Occipital lobe (tissue), 2 donors: ENCODE measurements around the gene SUGCT. TPM values are rescaled to one million over a fixed set of nuclear protein-coding genes. Genes with fewer than 3 reads are reported as not detected.
"Not testable (repeated sequence)": the region's sequence is repeated elsewhere in the genome, so short reads cannot be mapped to it uniquely, and the experiment has no call there.

Experiments used
- DNase-seq: peaks from one replicate; lab custom pipeline; 2025; lab: John Stamatoyannopoulos, UW
- total RNA-seq: library from RNA; depleted of rRNA; stranded (reverse); fragments of >200 nt; gene quantifications from one replicate; pipeline ENCODE4 v1.2.3, GENCODE V29; 2014

Gene SUGCT
- total RNA-seq, 1 donor from 2014 or later: 3.9 TPM

GRCh38 chr7:40611095-40611871, 476.5 kb downstream of the SUGCT start:
- DNase-seq: no peak

GRCh38 chr7:40612298-40612697, 477.5 kb downstream of the SUGCT start:
- no peak for DNase-seq

- no peak for DNase-seq
These were observed 484.8 kb downstream of the SUGCT start for GRCh38 chr7:40619647-40620046.

- no peak for DNase-seq
These were observed 486.8 kb downstream of the SUGCT start for GRCh38 chr7:40621592-40621998.

GRCh38 chr7:40622941-40623501, 488.2 kb downstream of the SUGCT start:
- no peak for DNase-seq

- no peak for DNase-seq
These were observed 489.1 kb downstream of the SUGCT start for GRCh38 chr7:40623863-40624262.

GRCh38 chr7:40627361-40627760, 492.6 kb downstream of the SUGCT start:
- not testable (repeated sequence) for DNase-seq

GRCh38 chr7:40629891-40630290, 495.1 kb downstream of the SUGCT start:
- DNase-seq: no peak

GRCh38 chr7:40634118-40634517, 499.3 kb downstream of the SUGCT start:
- no peak for DNase-seq

- DNase-seq: no peak
These were observed 503.9 kb downstream of the SUGCT start for GRCh38 chr7:40638545-40639320.

- DNase-seq: no peak
These were observed 505.8 kb downstream of the SUGCT start for GRCh38 chr7:40640566-40640965.

- DNase-seq: no peak
These were observed 506.9 kb downstream of the SUGCT start for GRCh38 chr7:40641701-40642100.

- no peak for DNase-seq
These were observed 508.9 kb downstream of the SUGCT start for GRCh38 chr7:40643664-40644063.

- no peak for DNase-seq
These were observed 509.8 kb downstream of the SUGCT start for GRCh38 chr7:40644454-40645188.

- DNase-seq: no peak
These were observed 510.4 kb downstream of the SUGCT start for GRCh38 chr7:40645197-40645596.

GRCh38 chr7:40646717-40647116, 511.9 kb downstream of the SUGCT start:
- no peak for DNase-seq

GRCh38 chr7:40647719-40648118, 512.9 kb downstream of the SUGCT start:
- DNase-seq: no peak

GRCh38 chr7:40649247-40649646, 514.4 kb downstream of the SUGCT start:
- DNase-seq: no peak

GRCh38 chr7:40650903-40651302, 516.1 kb downstream of the SUGCT start:
- DNase-seq: not testable (repeated sequence)

GRCh38 chr7:40654171-40654570, 519.4 kb downstream of the SUGCT start:
- no peak for DNase-seq

GRCh38 chr7:40655426-40655825, 520.6 kb downstream of the SUGCT start:
- DNase-seq: no peak

- no peak for DNase-seq
These were observed 521.5 kb downstream of the SUGCT start for GRCh38 chr7:40656349-40656748.
